Mononuclear cell (primary cell): ENCODE data around the gene KCNQ1. TPM values are rescaled to one million over a fixed set of nuclear protein-coding genes. Genes with fewer than 3 reads are reported as not detected.

Experiments used
- H3K27me3 ChIP-seq: 2 replicates; pipeline ENCODE4 v1.6.0; 2011; ENCODE audit warnings: low read length, control low read depth; ENCODE audit not compliant: insufficient read depth
- H3K4me1 ChIP-seq: 2 replicates; pipeline ENCODE4 v1.5.1; 2011; ENCODE audit warnings: mild to moderate bottlenecking, low read length, control low read depth; ENCODE audit not compliant: insufficient read depth
- H3K4me3 ChIP-seq: 2 replicates; pipeline ENCODE4 v1.5.1; 2011; ENCODE audit warnings: mild to moderate bottlenecking, low read length, moderate library complexity
- H3K9me3 ChIP-seq: 2 replicates; pipeline ENCODE4 v1.5.1; 2011; ENCODE audit warnings: low read depth, mild to moderate bottlenecking, control low read depth, low read length
- total RNA-seq: library from RNA; depleted of rRNA; stranded (reverse); fragments of >200 nt; gene quantifications from one replicate; pipeline ENCODE4 v1.2.3, GENCODE V29; 2012

Gene KCNQ1
- total RNA-seq, 1 donor = 12.7 TPM

DNA sequence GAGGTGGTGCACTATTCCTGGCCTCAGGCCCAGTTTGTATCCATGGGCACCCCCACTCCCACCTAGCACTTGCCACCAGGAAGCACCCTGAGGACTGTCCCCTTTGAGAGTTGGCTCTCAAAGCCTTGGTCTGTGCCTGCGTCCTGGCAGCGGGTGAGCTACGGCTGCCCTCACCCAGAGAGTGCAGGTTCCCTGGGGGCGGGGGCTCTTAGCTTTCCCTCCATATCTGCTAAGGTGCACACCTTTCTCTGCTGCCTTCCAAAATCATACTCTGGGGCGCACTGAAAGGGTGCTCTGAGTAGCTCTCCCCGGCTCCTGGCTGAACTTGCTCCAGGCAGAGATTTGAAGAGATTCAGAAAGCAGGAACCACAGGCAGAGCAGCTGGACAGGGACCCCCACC lies 7.1 kb downstream of the KCNQ1 start:
- Histone ChIP-seq H3K4me3 (no peak overlapping the region), H3K27me3 (no peaks in the 10 kb centered on the region), H3K9me3 (no peaks in the 10 kb centered on the region), H3K4me1 (peaks cover 16% of the 10 kb centered on the region)

GRCh38 chr11:2452321-2453012 lies 7.7 kb downstream of the KCNQ1 start:
- Histone ChIP-seq H3K27me3 (no peaks in the 10 kb centered on the region), H3K4me1 (peaks cover 10% of the 10 kb centered on the region), H3K4me3 (no peak overlapping the region), H3K9me3 (no peaks in the 10 kb centered on the region)

GRCh38 chr11:2453436-2453835 lies 8.6 kb downstream of the KCNQ1 start:
- Histone ChIP-seq H3K4me3 (no peak overlapping the region), H3K4me1 (peaks cover under 1% of the 10 kb centered on the region), H3K27me3 (no peaks in the 10 kb centered on the region), H3K9me3 (no peaks in the 10 kb centered on the region)

DNA sequence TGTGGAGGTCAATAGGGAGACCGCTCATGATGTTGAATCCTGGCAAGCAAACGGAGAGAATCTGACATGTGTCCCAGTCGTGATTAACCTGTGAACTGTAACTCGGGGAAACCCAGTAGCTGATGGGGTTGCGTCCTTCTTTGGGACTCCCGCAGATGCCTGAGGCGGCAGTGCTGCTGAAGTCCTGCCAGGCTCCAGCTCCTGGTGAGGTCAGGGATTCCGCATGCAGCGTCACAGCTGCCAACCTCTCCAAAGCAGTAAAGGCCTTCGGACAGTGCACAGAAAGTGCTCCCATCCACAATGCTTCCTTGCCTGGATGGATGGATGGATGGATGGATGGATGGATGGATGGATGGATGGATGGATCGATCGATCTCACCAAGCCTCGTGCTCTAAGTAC lies 13.5 kb downstream of the KCNQ1 start:
- H3K9me3 ChIP-seq = no peaks in the 10 kb centered on the region

DNA sequence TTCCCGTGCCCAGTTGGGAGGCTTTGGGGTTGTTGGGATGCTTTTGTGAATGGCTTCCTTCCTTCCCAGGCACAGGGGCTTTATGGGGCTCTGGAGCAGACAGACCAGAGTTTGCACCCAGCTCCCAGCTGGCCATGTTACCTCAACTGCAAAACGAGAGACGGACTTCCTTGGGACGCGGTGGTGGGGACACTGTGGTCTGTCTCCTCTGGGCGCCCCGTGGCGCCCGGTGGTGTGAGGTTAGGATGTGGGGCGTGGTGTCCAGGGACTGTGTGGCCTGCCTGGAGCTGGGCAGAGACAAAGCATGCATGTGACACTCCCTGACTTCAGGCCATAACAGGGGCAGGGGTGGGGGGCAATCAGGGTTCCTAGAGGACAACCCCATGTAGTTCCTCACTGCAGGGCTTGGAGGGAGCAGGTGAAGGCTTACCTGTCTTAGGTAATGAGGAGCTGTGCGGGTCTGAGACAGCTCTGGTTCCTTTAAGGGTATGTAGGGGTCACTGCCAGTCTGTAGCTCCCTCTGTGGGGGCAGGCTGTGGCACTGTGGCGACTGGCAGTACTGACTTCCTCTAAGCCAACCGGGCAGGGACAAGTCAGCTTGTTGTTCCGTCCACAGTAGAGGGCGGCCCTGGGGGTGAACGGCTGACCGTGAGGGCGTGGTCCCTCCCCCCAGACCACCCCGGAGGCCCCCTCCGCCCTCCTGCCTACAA lies 14.4 kb downstream of the KCNQ1 start:
- Histone ChIP-seq H3K9me3 (no peaks in the 10 kb centered on the region), H3K27me3 (no peaks in the 10 kb centered on the region), H3K4me1 (no peaks in the 10 kb centered on the region), H3K4me3 (no peak overlapping the region)

More for the DNA sequence above, 13.5 kb downstream of the KCNQ1 start:
- no peaks in the 10 kb centered on the region for H3K27me3 ChIP-seq
- H3K4me3 ChIP-seq = no peak overlapping the region
- H3K4me1 ChIP-seq = no peaks in the 10 kb centered on the region

- Histone ChIP-seq H3K9me3 (no peaks in the 10 kb centered on the region), H3K4me3 (no peak overlapping the region), H3K27me3 (no peaks in the 10 kb centered on the region), H3K4me1 (no peaks in the 10 kb centered on the region)
Observed at GRCh38 chr11:2459796-2460531, 15.2 kb downstream of the KCNQ1 start.

GRCh38 chr11:2460540-2461252 lies 15.9 kb downstream of the KCNQ1 start:
- H3K9me3 ChIP-seq = no peaks in the 10 kb centered on the region
- H3K4me3 ChIP-seq = no peak overlapping the region
- no peaks in the 10 kb centered on the region for H3K27me3 ChIP-seq
- peaks cover 2% of the 10 kb centered on the region for H3K4me1 ChIP-seq

GRCh38 chr11:2461253-2461955 lies 16.6 kb downstream of the KCNQ1 start:
- H3K27me3 ChIP-seq = no peaks in the 10 kb centered on the region
- H3K4me3 ChIP-seq = no peak overlapping the region
- H3K9me3 ChIP-seq = no peaks in the 10 kb centered on the region
- H3K4me1 ChIP-seq = peaks cover 9% of the 10 kb centered on the region

GRCh38 chr11:2461956-2462542 lies 17.2 kb downstream of the KCNQ1 start:
- Histone ChIP-seq H3K4me1 (peaks cover 16% of the 10 kb centered on the region), H3K27me3 (no peaks in the 10 kb centered on the region), H3K4me3 (no peak overlapping the region), H3K9me3 (no peaks in the 10 kb centered on the region)

DNA sequence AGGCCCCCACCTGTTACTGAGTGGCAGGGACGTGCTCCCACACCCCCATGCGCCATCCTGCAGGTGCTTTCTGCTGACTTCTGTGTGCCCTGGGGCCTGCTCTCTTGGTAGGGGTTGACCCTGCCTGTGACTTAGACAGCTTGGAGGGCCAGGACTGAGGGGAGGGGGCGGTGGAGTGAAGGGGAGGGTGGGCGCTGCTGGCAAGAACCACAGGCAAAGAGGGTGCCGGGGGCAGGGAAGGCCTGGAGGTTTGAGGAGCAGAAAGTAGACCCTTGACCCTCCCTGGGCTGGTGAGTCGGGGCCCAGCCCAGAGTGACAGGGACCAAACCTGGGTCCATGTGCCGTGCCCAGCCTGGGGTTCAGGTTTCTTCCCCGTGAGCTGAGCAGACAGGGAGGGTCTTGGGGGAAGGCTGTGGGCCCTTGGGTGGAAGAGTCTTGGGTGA lies 17.8 kb downstream of the KCNQ1 start:
- Histone ChIP-seq H3K4me1 (peaks cover 21% of the 10 kb centered on the region), H3K4me3 (no peak overlapping the region), H3K27me3 (no peaks in the 10 kb centered on the region), H3K9me3 (no peaks in the 10 kb centered on the region)

- peaks cover 27% of the 10 kb centered on the region for H3K4me1 ChIP-seq
- H3K4me3 ChIP-seq = no peak overlapping the region
- H3K9me3 ChIP-seq = no peaks in the 10 kb centered on the region
- no peaks in the 10 kb centered on the region for H3K27me3 ChIP-seq
Observed at GRCh38 chr11:2462986-2463765, 18.4 kb downstream of the KCNQ1 start.

DNA sequence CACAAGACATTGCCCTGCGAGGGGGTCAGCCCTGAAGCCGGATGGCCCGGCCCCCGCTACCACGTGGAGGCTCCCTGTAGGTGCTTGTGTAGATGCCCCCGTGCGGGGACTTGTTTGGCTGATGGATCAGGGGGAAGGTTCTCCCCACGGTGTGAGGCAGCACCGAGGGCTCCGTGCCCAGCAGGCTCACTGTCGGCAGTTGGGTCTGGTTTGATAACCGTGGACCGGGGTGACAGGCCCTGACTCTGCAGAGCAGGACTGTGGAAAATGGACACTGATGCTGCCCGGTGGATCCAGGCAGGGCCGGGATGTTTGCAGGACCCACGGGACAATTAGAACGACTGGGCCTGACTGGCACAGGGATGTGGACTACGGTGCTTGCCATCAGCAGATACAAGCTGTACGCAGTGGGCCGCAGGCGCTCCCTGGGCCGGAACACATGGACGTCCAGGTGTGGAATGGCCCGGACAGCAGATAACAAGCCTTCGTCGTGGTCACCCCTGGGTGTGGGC lies 19.0 kb downstream of the KCNQ1 start:
- Histone ChIP-seq H3K4me1 (peaks cover 33% of the 10 kb centered on the region), H3K4me3 (no peak overlapping the region), H3K27me3 (no peaks in the 10 kb centered on the region), H3K9me3 (no peaks in the 10 kb centered on the region)

- H3K4me1 ChIP-seq = peaks cover 34% of the 10 kb centered on the region
- no peak overlapping the region for H3K4me3 ChIP-seq
- no peaks in the 10 kb centered on the region for H3K9me3 ChIP-seq
- H3K27me3 ChIP-seq = no peaks in the 10 kb centered on the region
Observed at GRCh38 chr11:2464451-2465165, 19.8 kb downstream of the KCNQ1 start.
